Kidney epithelial cell (primary cell): ENCODE data around the gene GSC2. TPM values are rescaled to one million over a fixed set of nuclear protein-coding genes. Genes with fewer than 3 reads are reported as not detected.

ENCODE experiments used
- DNase-seq: peaks from one replicate; pipeline ENCODE4 v3.0.0-alpha.2; 2010; ENCODE audit warnings: low read depth
- H3K27me3 ChIP-seq: 2 replicates; pipeline ENCODE4 v1.6.0; 2011; ENCODE audit warnings: low read length; ENCODE audit not compliant: control insufficient read depth, insufficient read depth
- H3K36me3 ChIP-seq: 2 replicates; pipeline ENCODE4 v1.5.1; 2011; ENCODE audit warnings: low read length; ENCODE audit not compliant: control insufficient read depth, insufficient read depth
- H3K4me3 ChIP-seq: 2 replicates; pipeline ENCODE4 v1.5.1; 2011; ENCODE audit warnings: low read depth, mild to moderate bottlenecking, control low read depth, low read length
- CTCF ChIP-seq: IDR thresholded peaks from 2 replicates; pipeline ENCODE4 v1.5.1; 2011; ENCODE audit warnings: mild to moderate bottlenecking, moderate library complexity, low read length, control low read depth, inconsistent platforms; ENCODE audit not compliant: insufficient read depth, poor library complexity, severe bottlenecking
- total RNA-seq: library from RNA; depleted of rRNA; stranded (reverse); fragments of >200 nt; gene quantifications from 2 replicates; pipeline ENCODE4 v1.2.3, GENCODE V29; 2015

The GSC2 gene
- total RNA-seq, 1 donor from 2014 or later = not detected

DNA sequence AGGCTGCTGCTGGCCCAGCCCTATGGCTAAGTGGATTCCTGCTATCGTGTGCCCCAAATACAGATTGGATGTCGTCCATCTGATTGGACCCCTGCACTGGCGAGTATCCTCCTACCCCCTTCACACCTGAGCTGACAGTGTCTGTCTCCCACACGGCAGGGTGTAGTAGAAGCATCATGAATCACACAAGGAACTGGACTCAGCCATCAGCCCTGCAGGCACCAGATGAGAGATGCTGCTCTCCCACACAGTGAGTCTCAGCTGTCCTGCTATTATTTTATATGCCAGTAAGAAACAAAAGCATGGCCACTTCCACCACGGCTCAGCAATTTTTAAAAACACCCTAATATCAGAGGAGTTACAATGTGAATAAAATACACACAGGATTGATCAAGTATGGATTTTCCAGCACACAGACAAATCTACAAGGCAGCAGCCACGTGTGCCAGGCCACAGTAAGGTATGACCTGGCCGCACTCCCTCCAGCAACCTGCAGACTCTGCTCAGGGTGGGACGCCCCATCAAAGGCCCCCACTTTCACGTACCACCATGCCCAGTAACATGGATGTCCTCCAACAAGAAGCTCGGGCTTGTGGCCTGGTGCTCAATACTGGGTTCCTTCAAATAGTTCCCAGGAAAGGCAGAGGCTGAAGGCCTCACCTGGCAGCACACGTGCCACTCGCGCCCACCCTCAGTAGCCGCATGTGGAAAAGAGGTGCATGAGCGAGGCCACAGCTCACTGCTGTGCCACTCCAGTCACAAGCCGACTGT lies 44.9 kb upstream of the GSC2 start:
- no peak for DNase-seq
- H3K27me3 ChIP-seq = no peaks in the 10 kb centered on the region
- no peaks in the 10 kb centered on the region for H3K36me3 ChIP-seq
- TF ChIP-seq CTCF = no peak
- no peak overlapping the region for H3K4me3 ChIP-seq

- TF ChIP-seq CTCF = no peak
- H3K36me3 ChIP-seq = no peaks in the 10 kb centered on the region
- no peak overlapping the region for H3K4me3 ChIP-seq
- no peak for DNase-seq
- H3K27me3 ChIP-seq = no peaks in the 10 kb centered on the region
Measured at GRCh38 chr22:19193879-19194278, 43.8 kb upstream of the GSC2 start.

GRCh38 chr22:19187716-19188563 lies 37.8 kb upstream of the GSC2 start:
- Histone ChIP-seq H3K4me3 (no peak overlapping the region), H3K27me3 (no peaks in the 10 kb centered on the region), H3K36me3 (peaks cover 1% of the 10 kb centered on the region)
- no peak for TF ChIP-seq CTCF
- no peak for DNase-seq

GRCh38 chr22:19184276-19184997 lies 34.3 kb upstream of the GSC2 start:
- DNase-seq = no peak
- Histone ChIP-seq H3K4me3 (no peak overlapping the region), H3K27me3 (no peaks in the 10 kb centered on the region), H3K36me3 (peaks cover 1% of the 10 kb centered on the region)
- no peak for TF ChIP-seq CTCF

DNA sequence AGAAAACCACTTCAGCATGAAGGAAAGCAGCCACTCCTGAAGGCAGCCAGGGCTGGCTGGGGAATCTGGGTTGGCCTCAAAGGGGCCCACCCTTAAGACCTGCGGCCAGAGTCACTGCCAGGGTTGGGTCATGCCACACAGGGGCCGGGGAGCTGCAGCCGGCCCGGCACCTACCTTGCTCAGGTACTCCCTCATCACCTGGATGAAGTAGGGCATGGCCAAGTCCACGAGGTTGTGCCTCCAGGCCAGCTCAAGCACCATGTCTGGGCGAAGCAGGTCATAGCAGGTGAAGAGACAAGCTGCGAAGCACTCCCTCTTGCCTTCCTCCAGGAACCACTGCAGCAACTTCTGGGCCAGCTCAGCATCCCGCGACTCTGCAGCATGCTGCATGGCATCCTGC lies 33.1 kb upstream of the GSC2 start:
- Histone ChIP-seq H3K27me3 (no peaks in the 10 kb centered on the region), H3K36me3 (peaks cover 1% of the 10 kb centered on the region), H3K4me3 (no peak overlapping the region)
- TF ChIP-seq CTCF = no peak
- DNase-seq = no peak
